IMR-90 (cell line): ENCODE data around the gene VPS50.

Experiments used
- CEBPB ChIP-seq: IDR thresholded peaks from 2 replicates; pipeline ENCODE4 v1.6.1; 2012; ENCODE audit warnings: low read depth, low read length, improper control_type of control experiment
- CTCF ChIP-seq: conservative IDR thresholded peaks from 2 replicates; pipeline ENCODE4 v1.5.1; 2012; ENCODE audit warnings: mild to moderate bottlenecking, low read depth, low read length, improper control_type of control experiment
- MXI1 ChIP-seq: IDR thresholded peaks from 2 replicates; pipeline ENCODE4 v1.6.1; 2012; ENCODE audit warnings: low read depth, mild to moderate bottlenecking, low read length, moderate library complexity, borderline replicate concordance
- POLR2A ChIP-seq: IDR thresholded peaks from 2 replicates; pipeline ENCODE4 v1.6.1; 2012; ENCODE audit warnings: mild to moderate bottlenecking, low read depth, low read length
- RAD21 ChIP-seq: IDR thresholded peaks from 2 replicates; pipeline ENCODE4 v1.6.1; 2012; ENCODE audit warnings: low read length, improper control_type of control experiment
- RCOR1 ChIP-seq: IDR thresholded peaks from 2 replicates; pipeline ENCODE4 v1.6.1; 2012; ENCODE audit warnings: mild to moderate bottlenecking, low read length, improper control_type of control experiment; ENCODE audit not compliant: insufficient replicate concordance
- RFX5 ChIP-seq: IDR thresholded peaks from 2 replicates; pipeline ENCODE4 v1.8.0; 2012; ENCODE audit warnings: low read depth, mild to moderate bottlenecking, low read length, moderate library complexity
- SMC3 ChIP-seq: fragments of 150-350 bp; IDR thresholded peaks from 2 replicates; pipeline ENCODE4 v1.6.1; 2016; ENCODE audit warnings: low read depth, mild to moderate bottlenecking, antibody characterized with exemption, low read length, moderate library complexity
- USF2 ChIP-seq: fragments of 150-350 bp; IDR thresholded peaks from 2 replicates; pipeline ENCODE4 v1.6.1; 2017; ENCODE audit warnings: mild to moderate bottlenecking, antibody characterized with exemption, low read length, low read depth

- TF ChIP-seq CTCF = no peak
- TF ChIP-seq SMC3 = no peak
- no peak for TF ChIP-seq CEBPB
- no peak for TF ChIP-seq RCOR1
- TF ChIP-seq POLR2A = no peak
- no peak for TF ChIP-seq MXI1
- no peak for TF ChIP-seq USF2
- no peak for TF ChIP-seq RFX5
- no peak for TF ChIP-seq RAD21
Measured at GRCh38 chr7:93364806-93365205, 132.6 kb downstream of the VPS50 start.
